GM13976 (cell line): ENCODE results near the gene CD82.

Source experiments
- DNase-seq: peaks from one replicate; pipeline ENCODE4 v3.0.0; 2012; ENCODE audit warnings: low spot score
- CTCF ChIP-seq: IDR thresholded peaks from 2 replicates; pipeline ENCODE4 v1.5.1; 2012; ENCODE audit warnings: borderline replicate concordance, mild to moderate bottlenecking; ENCODE audit not compliant: insufficient read depth; ENCODE audit errors: extremely low read depth, missing control alignments, control extremely low read depth
- in situ Hi-C: fragments of 300-500 bp; cut with MboI; formaldehyde crosslinking; loops from one replicate; pipeline ENCODE4 v1.12.0; 2022; ENCODE audit warnings: low sequenced_read_pairs, mixed read lengths, inconsistent platforms; ENCODE audit not compliant: unreplicated experiment

Gene CD82

GRCh38 chr11:44570411-44571155, 5.1 kb downstream of the CD82 start:
- TF ChIP-seq CTCF, result no peak
- in situ Hi-C loops, result no loop called here
- no peak for DNase-seq

GRCh38 chr11:44571871-44572270, 6.4 kb downstream of the CD82 start:
- TF ChIP-seq CTCF, result no peak
- DNase-seq, result no peak
- in situ Hi-C loops, result no loop called here

GRCh38 chr11:44572436-44572835, 7.0 kb downstream of the CD82 start:
- no peak for DNase-seq
- in situ Hi-C loops, result no loop called here
- TF ChIP-seq CTCF, result no peak

GRCh38 chr11:44572884-44573283, 7.4 kb downstream of the CD82 start:
- no peak for TF ChIP-seq CTCF
- in situ Hi-C loops, result no loop called here
- no peak for DNase-seq

- TF ChIP-seq CTCF, result no peak
- DNase-seq, result no peak
- in situ Hi-C loops, result no loop called here
Measured at GRCh38 chr11:44573333-44573732, 7.9 kb downstream of the CD82 start.

GRCh38 chr11:44574610-44575287, 9.3 kb downstream of the CD82 start:
- in situ Hi-C loops, result no loop called here
- TF ChIP-seq CTCF, result no peak
- no peak for DNase-seq
